ENCODE data around the gene PABPC1L2A.
"Not testable (repeated sequence)": the region's sequence is repeated elsewhere in the genome, so short reads cannot be mapped to it uniquely, and the experiment has no call there.

Gene PABPC1L2A

DNA sequence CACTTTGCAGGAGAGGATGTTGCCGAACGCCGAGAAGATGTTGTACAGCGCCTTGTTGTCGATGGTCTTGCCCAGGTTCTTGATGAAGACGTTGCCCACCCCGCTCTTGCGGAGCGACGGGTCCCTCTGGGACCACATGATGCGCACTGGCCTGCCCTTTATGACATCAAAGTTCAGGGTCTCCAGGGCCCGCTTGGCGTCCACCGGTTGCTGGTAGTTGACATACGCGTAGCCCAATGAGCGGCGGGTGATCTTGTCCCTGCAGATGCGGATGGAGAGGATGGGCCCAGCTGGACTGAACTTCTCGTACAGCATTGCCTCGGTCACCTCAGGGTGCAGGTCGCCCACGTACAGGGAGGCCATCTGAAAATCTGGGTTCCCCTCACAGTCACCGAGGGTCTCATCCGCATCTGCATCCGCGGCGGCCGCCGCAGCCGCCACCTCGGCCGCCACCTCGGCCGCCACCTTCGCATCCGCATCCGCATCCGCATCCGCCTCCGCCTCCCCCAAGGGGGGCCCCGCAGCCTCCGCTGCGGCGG, at the start of gene PABPC1L2A:
TSS of gene PABPC1L2A (minus strand) at position 489 of the 539 bp plus-strand sequence. CDS start at position 363, 126 bp downstream.
- DNase-seq: not testable (repeated sequence)

DNA sequence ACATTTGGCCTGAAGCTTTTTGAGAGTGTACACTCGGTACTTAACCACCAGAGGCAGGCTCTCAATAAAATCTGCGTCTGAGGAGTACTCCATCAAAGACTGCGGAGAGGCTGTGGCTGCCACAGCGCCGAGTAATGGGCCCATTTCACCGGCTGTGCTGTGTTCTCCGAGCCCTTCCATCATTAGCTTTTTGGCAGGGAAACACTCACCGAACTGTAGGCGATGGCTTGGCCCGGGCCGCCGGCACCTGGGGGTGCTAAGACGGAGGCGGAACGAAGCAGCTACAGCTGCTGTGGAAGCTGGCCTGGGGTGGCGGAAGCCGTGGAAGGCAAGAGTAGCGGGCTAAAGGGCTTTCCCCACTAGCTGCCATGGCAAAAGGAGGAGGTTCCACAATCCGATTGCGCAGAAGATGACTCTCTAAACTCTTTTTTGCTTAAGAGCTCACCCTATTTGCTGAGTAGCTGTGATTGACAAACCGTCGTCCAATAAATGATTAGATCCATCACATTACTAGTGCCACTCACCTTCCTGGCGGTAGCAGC, 48.5 kb upstream of the PABPC1L2A start:
- peak; percentile 5 for DNase-seq

DNA sequence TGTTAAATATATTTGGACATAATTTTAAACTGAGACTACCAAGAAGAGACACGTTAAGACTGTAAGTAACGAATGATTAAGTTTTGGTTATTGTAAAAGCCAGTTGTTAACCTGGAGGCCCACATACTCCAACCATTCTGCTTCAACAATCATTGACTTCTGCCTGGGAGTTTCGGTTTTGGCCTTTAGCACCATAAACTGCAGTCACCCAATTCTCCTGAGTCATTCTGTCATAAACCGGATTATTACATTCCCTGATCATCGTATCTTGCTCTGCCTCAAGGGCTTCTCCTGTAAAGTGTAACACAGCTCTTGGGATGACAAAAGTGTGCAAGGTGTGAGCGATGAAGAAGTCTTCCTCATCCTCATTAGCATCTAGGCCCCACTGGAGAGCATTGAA, 46.9 kb upstream of the PABPC1L2A start:
- DNase-seq: no peak

DNA sequence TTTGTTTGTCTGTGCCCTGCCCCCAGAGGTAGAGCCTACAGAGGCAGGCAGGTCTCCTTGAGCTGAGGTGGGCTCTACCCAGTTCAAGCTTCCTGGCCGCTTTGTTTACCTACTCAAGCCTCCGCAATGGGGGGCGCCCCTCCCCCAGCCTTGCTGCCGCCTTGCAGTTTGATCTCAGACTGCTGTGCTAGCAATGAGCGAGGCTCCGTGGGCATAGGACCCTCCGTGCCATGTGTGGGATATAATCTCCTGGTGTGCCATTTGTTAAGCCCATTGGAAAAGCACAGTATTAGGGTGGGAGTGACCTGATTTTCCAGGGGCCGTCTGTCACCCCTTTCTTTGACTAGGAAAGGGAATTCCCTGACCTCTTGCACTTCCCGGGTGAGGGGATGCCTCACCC, 20.2 kb upstream of the PABPC1L2A start:
- DNase-seq: not testable (repeated sequence)

- DNase-seq: not testable (repeated sequence)
Measured at GRCh38 chrX:73086766-73087165, 7.5 kb upstream of the PABPC1L2A start.

GRCh38 chrX:73079884-73080283, 572 bp upstream of the PABPC1L2A start:
- DNase-seq: not testable (repeated sequence)

GRCh38 chrX:73078597-73078996, 715 bp downstream of the PABPC1L2A start:
- DNase-seq: not testable (repeated sequence)

- no peak for DNase-seq
Measured at GRCh38 chrX:73076838-73077237, 2.5 kb downstream of the PABPC1L2A start.

DNA sequence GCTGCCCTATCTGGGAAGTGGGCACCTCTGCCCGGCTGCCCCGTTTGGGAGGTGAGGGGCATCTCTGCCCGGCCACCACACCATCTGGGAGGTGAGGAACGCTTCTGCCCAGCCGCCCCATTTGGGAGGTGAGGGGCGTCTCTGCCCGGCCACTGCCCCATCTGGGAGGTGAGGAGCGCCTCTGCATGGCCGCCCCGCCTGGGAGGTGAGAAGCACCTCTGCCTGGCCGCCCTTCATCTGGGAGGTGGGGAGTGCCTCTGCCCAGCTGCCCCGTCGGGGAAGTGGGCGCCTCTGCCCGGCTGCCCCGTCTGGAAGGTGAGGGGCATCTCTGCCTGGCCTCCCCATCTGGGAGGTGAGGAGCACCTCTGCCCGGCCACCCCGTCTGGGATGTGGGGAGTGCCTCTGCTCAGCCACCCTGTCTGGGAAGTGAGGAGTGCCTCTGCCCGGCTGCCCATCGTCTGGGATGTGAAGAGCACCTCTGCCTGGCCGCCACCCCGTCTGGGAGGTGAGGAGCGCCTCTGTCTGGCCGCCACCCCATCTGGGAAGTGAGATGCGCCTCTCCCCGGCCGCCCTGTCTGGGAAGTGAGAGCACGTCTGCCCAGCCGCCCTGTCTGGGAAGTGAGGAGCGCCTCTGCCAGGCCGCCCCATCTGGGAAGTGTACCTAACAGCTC, 9.8 kb downstream of the PABPC1L2A start:
- DNase-seq: no peak

- no peak for DNase-seq
Measured at GRCh38 chrX:73068467-73069364, 10.6 kb downstream of the PABPC1L2A start.

GRCh38 chrX:73067761-73068466, 11.4 kb downstream of the PABPC1L2A start:
- DNase-seq: not testable (repeated sequence)

DNA sequence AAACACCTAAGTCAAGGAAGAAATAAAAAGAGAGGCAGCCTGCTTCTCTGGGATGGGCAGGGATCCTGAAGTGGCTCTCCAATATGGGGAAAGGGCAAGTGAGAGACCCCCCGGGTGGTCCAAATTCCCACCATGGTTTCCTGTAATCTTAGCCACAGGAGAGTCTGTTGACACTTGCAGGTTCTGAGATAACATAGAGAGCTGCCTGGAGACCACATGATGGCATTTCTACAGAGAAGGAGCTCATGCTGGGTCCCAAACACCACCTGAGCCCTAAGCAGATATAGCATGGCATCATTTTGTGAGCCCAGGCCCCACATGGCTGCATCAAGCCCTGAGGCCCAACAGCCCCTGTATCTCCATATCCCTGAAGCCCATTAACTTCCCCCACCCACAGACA, 50.4 kb downstream of the PABPC1L2A start:
- no peak for DNase-seq
